ENCODE measurements around the gene ODAPH.
A peak's percentile ranks its signal among the peaks of the same experiment; 100 is the strongest.

ODAPH gene

GRCh38 chr4:75545526-75545925 lies 10.3 kb upstream of the ODAPH start:
- no peak for DNase-seq

GRCh38 chr4:75547647-75548387 lies 8.0 kb upstream of the ODAPH start:
- peak; percentile 22 for DNase-seq

DNA sequence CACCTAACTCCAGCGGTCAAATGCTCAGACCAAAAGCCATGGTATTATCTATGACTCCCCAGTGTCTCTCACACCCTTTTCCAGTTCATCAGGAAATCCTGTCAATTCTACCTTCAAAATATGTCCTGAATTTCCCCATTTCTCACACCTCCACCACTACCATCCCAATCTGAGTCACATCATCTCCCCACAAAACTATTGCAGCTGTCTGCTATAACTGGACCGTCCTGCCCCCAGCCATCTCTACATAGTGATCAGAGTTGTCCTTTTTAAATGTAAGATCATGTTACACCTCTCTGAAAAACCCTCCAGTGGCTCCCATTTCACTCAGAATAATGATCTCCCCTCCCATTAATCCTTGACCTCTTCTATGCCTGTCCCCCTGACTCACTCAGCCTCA lies 6.8 kb upstream of the ODAPH start:
- no peak for DNase-seq

GRCh38 chr4:75552452-75552851 lies 3.4 kb upstream of the ODAPH start:
- DNase-seq = no peak

DNA sequence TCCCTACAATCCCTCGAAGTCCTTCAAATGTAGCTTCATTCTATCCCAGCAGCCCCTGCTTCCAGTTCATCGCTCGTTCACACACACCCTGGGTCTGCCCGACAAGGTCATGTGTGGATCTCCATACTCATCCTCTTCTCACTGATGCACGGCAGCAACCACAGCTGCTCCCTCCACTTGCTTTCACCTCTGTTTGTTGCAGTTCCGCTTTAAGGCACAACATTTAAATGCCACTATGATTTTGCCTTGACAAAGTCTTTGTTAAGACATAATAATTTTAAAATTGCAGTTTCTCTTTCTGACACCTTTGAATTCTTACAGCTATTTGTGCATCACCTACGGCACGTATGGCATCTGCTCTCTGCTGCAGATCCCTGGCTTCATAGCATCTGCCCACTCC lies 1.8 kb downstream of the ODAPH start:
- no peak for DNase-seq

GRCh38 chr4:75561789-75562188 lies 5.9 kb downstream of the ODAPH start:
- DNase-seq = no peak

DNA sequence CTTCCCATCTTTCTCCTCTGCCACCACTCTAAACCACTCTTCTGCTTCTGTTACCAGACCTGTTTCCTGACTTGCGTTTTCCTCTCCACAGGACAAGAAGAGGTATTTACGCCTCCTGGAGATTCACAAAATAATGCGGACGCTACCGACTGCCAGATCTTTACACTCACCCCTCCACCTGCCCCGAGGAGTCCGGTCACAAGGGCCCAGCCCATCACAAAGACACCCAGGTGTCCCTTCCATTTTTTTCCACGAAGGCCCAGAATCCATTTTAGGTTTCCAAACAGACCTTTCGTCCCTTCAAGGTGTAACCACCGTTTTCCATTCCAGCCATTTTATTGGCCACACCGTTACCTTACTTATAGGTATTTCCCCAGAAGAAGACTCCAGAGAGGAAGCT lies 8.2 kb downstream of the ODAPH start:
- DNase-seq = no peak

DNA sequence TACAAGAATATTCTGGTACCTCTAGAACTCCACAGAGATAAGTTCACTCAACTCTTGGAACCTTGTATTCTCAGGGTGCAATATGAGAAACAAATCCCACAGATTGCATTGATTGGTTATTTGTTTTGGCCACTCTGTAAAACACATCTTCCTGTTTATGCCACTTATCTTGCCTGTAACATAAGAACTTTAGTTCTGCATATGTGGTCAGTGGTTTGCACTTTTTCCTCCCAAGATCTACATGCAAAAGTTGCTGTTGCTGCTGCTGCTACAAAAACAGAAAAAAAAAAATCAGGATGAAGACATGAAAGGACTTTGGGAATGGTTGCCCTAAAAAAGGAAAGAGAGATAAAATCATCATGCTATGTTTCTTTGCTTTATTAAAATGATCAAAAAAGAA lies 9.6 kb downstream of the ODAPH start:
- no peak for DNase-seq

DNA sequence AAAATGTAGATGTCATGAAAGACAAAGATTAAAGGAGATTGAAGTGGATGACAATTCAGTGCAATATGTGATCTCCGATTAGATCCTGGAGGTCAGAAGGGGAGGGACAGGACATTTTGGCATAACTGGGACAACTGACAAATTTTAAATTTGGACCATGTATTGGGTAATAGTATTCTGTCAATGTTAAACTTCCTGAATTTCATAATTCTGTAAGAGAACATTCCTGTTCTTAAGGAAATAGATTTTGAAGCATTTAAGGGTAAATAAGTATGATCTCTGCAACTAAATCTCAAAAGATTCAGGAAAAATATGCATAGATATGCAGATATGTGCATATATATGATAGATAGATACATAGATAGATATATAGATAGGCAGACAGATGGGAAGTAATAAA lies 11.0 kb downstream of the ODAPH start:
- no peak for DNase-seq

GRCh38 chr4:75567725-75568124 lies 11.9 kb downstream of the ODAPH start:
- DNase-seq = no peak

GRCh38 chr4:75584067-75584466 lies 28.2 kb downstream of the ODAPH start:
- DNase-seq = no peak

GRCh38 chr4:75593393-75593792 lies 37.5 kb downstream of the ODAPH start:
- no peak for DNase-seq

DNA sequence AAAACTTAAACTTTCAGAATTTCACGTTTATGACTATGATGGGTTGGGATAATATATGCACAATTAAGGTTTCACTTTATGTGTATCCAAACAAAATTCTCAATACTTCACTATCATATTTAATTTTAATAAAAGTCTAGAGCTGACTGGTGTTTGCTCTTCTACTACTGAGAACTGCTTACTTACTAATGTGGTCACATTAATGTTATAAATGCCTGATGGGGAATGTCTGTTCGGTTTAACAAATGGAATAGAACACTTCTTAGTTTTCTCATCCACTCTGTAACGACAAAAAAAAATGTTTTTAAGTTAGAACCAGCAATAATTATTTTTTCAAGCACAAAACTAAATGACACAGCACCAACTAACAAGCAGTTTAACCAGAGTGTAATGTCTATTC lies 40.2 kb downstream of the ODAPH start:
- DNase-seq = no peak

DNA sequence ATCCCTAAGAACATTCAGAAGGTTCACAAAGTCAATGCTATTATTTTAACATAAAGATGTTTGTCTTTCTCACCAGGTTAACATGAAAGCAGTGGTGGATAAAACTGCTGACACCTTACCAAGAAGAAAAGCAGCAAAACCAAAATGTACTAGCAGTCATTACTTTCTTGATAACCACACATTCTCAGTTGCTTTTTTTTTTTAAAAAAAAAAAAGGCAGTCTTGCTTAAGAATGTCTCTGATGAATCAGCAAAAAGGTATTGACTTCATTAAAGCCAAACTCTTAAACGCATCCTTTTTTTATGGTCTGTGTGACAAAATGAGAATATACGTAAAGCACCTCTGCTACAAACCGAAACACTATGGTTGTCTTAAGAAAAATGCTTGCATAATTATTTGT lies 42.5 kb downstream of the ODAPH start:
- DNase-seq = no peak

GRCh38 chr4:75599647-75600046 lies 43.8 kb downstream of the ODAPH start:
- DNase-seq = no peak

GRCh38 chr4:75605928-75606327 lies 50.1 kb downstream of the ODAPH start:
- DNase-seq = no peak

- DNase-seq = no peak
Observed at GRCh38 chr4:75612306-75612705, 56.4 kb downstream of the ODAPH start.

Data from femur (tissue), 1 donor.